Right ventricle myocardium superior (tissue), 1 donor: ENCODE data around the gene CYP17A1. TPM values are rescaled to one million over a fixed set of nuclear protein-coding genes. Genes with fewer than 3 reads are reported as not detected.
A peak's percentile ranks its signal among the peaks of the same experiment; 100 is the strongest.

Experiments used
- ATAC-seq: fragments of 200-7000 bp; cut with Tn5 transposase; one replicate; pipeline ENCODE4 v1.9.1; 2020; ENCODE audit warnings: mild to moderate bottlenecking; ENCODE audit not compliant: poor library complexity
- DNase-seq: peaks from one replicate; pipeline ENCODE4 v3.0.0-alpha.2; 2020
- intact Hi-C: fragments of 100-400 bp; cut with DNase I; formaldehyde crosslinking; loops from one replicate; pipeline ENCODE4 v1.11.2; 2022
- total RNA-seq: library from RNA; stranded (reverse); fragmentation: NEBNext Ultra II Directional; extraction: Animal tissue kit (Norgen Biotek cat#: 25700); gene quantifications from one replicate; pipeline ENCODE4 v1.2.1, GENCODE V29; 2021
- donor health status: DM: no; HTN: yes; CAD: no; lungs with severe emphysema.

Gene CYP17A1
- total RNA-seq, 1 donor from 2014 or later: not detected

- ATAC-seq (peak; percentile 4), DNase-seq (peak; percentile 59)
- intact Hi-C loops: no loop called here
Measured at GRCh38 chr10:102813734-102814452, 23.3 kb downstream of the CYP17A1 start.

GRCh38 chr10:102813017-102813541, 24.1 kb downstream of the CYP17A1 start:
- ATAC-seq: no peak
- DNase-seq: peak; percentile 29
- intact Hi-C loops: no loop called here

GRCh38 chr10:102812231-102812876, 24.9 kb downstream of the CYP17A1 start:
- DNase-seq: peak; percentile 52

GRCh38 chr10:102811346-102811745, 25.9 kb downstream of the CYP17A1 start:
- DNase-seq (no peak), ATAC-seq (no peak)
- intact Hi-C loops: no loop called here

More at GRCh38 chr10:102812231-102812876, 24.9 kb downstream of the CYP17A1 start:
- intact Hi-C loops: no loop called here
- ATAC-seq: no peak

- no peak for DNase-seq
- ATAC-seq: no peak
- intact Hi-C loops: no loop called here
Measured at GRCh38 chr10:102808380-102808779, 28.8 kb downstream of the CYP17A1 start.

GRCh38 chr10:102804382-102805055, 32.7 kb downstream of the CYP17A1 start:
- DNase-seq (no peak), ATAC-seq (no peak)
- intact Hi-C loops: loop anchor here (5.0 kb wide), 1 partner anchor 52 kb away; no protein-coding TSS in a partner anchor

- intact Hi-C loops: loop anchor here (5.0 kb wide), 1 partner anchor 51 kb away; no protein-coding TSS in a partner anchor
- ATAC-seq (peak; percentile 41), DNase-seq (no peak)
Measured at GRCh38 chr10:102802920-102803534, 34.2 kb downstream of the CYP17A1 start.

- ATAC-seq (no peak), DNase-seq (no peak)
- intact Hi-C loops: loop anchor here (5.0 kb wide), 1 partner anchor 50 kb away; no protein-coding TSS in a partner anchor
Measured at GRCh38 chr10:102801978-102802377, 35.2 kb downstream of the CYP17A1 start.

GRCh38 chr10:102801496-102801895, 35.7 kb downstream of the CYP17A1 start:
- intact Hi-C loops: loop anchor here (5.0 kb wide), 1 partner anchor 49 kb away; no protein-coding TSS in a partner anchor
- DNase-seq: no peak
- ATAC-seq: no peak

- intact Hi-C loops: loop anchor here (5.0 kb wide), 1 partner anchor 48 kb away; no protein-coding TSS in a partner anchor
- no peak for ATAC-seq
- no peak for DNase-seq
Measured at GRCh38 chr10:102800611-102801335, 36.4 kb downstream of the CYP17A1 start.

GRCh38 chr10:102799691-102800471, 37.3 kb downstream of the CYP17A1 start:
- ATAC-seq: no peak
- DNase-seq: peak; percentile 56
- intact Hi-C loops: loop anchor here (5.0 kb wide), 1 partner anchor 48 kb away; no protein-coding TSS in a partner anchor

- DNase-seq: peak; percentile 93
- intact Hi-C loops: no loop called here
- peak; percentile 95 for ATAC-seq
Measured at GRCh38 chr10:102796407-102797176, 40.6 kb downstream of the CYP17A1 start.

- intact Hi-C loops: no loop called here
- ATAC-seq: peak; percentile 69
Measured at GRCh38 chr10:102795453-102796406, 41.5 kb downstream of the CYP17A1 start.

GRCh38 chr10:102791754-102792395, 45.3 kb downstream of the CYP17A1 start:
- intact Hi-C loops: no loop called here
- no peak for ATAC-seq
- no peak for DNase-seq

More at GRCh38 chr10:102795453-102796406, 41.5 kb downstream of the CYP17A1 start:
- peak; percentile 57 for DNase-seq

- intact Hi-C loops: no loop called here
- DNase-seq (no peak), ATAC-seq (peak; percentile 19)
Measured at GRCh38 chr10:102785818-102786217, 51.4 kb downstream of the CYP17A1 start.
